Hypothalamus (tissue), 51 donors: ENCODE results near the gene MVB12B.

Experiments used
- DNase-seq, 51 donors: peaks; one replicate each; lab custom pipeline; 2025; lab: John Stamatoyannopoulos, UW

Gene MVB12B

GRCh38 chr9:126420643-126421564 lies 94.3 kb downstream of the MVB12B start:
- no peak for DNase-seq

DNA sequence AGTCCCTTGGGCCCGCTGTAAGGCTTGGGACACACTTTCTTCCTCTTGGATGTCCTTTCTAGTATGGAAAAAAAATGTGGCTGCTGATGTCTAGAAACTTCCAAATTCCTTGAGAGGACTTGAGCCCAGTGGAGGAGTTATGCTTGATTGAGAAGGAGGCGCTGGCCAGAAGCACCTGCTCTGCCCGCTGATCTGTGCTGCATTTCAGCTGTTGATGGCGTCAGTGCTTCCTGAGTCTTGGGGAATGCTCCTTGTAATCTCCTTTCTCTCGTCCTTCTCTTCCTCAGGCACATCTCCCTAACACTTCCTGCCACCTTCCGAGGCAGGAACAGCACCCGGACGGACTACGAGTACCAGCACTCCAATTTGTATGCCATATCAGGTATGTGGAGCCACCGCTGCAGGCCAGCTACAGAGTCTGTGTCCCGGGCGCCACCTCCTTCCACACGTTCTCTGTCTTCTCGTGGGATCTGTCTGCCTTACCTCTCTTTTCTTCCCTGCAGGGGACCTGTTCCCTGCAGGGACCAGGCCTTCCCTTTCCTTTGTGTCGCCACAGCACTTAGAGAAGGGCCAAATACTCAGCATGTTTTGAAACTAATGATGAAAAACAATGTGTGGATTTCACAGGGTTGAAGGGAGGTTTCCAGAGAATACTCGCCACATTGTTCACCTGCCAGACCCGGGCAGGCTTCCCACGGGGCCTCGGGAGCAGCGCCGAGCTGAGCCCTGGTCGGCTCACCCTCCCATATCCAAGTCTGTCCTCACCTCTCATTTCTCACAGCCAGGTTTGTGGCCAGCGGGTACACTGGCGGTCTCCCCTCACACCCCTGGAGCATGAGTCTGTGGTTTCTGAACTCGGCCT lies 95.2 kb downstream of the MVB12B start:
- peak in 5 of 51 donors; percentile 17 to 52 (median 28) for DNase-seq

GRCh38 chr9:126423142-126423915 lies 96.7 kb downstream of the MVB12B start:
- peak in 4 of 51 donors; percentile 25 to 42 (median 33) for DNase-seq

DNA sequence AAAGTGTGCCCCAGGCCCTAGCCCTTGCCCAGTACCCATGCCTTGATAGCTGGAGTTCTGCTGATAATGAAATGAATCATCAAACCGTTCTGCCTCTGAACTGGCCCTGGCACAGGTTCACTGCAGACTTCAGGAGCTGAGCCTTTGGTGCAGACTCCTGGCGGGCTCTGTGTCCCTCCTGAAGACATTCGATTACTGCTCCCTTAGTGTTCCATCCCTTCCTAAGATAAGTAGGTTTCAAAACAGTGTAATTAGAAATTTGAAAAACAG lies 97.2 kb downstream of the MVB12B start:
- no peak for DNase-seq

DNA sequence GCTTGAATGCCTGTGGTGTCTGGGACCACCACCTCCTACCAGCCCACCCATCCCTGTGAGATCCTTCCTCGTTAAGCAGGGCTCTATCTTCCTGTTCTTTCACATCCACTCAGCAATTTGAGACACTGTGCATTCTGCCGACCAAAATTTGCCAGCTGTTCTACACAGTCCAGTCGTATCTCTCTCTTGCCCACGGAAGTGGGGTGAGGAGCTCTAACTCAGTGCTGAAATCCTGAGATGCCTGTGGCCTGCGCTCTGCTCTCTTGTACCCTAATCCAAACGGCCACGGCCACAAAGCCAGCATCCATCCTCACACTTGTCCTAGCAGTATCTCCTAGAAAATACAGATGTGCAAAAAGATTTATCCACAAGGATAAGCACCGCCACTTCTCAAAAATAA lies 97.9 kb downstream of the MVB12B start:
- no peak for DNase-seq

DNA sequence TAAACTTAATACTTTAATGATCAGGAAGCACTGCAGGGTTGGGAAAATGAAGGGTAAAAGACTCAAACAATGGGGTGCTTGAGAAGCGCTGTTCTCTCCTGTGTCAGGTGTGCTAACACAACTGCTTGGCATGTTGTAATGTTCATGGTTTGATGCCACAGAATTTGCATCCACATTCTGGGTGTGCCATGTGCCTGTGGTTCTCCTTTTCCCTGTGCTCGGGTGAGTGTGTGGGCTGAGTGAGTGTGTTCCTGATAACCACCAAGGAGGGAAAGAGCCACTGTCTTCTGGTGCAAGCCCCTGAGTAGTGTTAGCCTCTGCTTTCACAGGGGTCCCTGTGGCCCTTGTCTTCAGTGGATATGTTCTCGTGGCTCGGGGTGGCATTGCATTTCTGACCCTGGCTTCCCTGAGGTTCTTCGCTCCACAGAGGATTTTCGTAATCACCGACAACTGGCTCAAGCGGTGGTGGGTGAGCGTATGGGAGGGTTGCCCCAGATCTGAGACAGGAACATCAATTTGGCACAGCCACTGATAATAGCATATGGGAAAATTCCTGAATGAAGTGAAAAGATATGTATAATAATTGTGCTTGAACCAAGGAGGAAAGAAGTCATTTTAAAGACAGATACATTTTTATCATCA lies 102.0 kb downstream of the MVB12B start:
- no peak for DNase-seq

DNA sequence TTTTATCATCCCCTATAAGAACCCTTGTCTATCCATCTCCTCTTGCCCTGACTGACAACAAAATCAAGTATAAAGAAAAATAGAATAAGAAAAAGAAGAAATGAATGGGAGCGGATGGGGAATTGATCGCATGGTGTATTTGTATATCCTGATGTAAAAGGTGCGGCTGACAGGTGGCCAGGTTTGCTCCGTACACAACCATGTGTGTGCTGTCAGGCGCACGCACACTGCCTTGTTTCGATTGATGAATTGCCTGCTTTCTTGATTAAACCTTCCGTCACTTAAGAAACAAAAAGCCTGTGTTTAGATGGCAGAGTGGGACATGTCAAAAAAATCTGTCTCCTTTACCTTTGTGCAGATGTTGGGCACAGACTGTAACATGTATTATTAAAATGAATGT lies 102.6 kb downstream of the MVB12B start:
- DNase-seq = no peak

GRCh38 chr9:126430124-126430523 lies 103.5 kb downstream of the MVB12B start:
- no peak for DNase-seq

DNA sequence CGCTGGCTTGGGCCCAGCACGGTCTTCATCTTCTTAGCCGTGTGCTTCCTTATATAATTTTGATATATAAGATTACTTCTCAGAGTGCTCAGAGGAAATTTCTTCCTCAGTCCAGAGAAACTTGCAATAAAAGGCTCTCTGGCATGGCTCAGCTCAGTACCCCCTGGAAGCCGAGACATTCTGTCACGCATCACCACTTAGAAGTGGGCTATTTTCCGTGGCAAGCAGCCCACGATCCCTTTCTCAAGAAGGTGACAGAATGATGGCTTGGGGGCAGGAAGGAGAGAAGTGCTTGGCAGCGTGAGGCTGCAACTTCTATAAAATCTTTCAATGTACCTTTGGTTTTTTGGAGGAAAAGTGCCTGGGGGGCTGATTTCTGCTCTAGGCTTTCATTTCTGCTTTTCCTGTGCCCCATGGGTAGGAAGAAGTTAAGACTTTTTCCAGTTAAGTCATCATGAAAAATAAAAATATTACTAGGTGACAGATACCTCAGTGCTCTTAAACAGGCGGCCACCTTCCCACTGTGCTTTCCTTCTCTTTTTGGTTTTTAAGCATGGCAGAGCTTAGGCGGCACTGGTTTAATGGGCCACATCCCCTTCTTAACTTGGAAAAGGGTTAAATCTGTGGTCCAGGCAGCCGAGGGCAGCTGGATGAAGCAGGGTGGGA lies 104.6 kb downstream of the MVB12B start:
- DNase-seq = peak in 1 of 51 donors; percentile 19

DNA sequence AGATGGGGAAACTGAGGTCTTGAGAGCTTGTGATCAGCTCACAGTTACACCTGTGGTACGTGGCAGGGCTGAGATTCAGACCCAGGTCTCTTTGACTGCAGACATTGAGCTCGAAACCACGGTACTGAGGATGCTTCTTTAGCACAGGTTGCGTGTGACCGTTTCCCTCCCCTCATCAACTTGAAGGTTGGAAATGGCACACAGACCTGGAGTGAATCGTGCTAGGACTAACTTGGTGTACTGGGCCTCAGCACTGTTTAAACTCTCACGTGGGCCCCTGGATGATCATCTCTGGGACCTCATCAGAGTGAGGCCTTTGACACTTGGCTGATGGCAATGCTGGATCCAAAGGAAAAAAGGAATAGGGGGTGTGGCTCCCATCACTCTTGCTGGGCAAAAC lies 106.0 kb downstream of the MVB12B start:
- DNase-seq = no peak

DNA sequence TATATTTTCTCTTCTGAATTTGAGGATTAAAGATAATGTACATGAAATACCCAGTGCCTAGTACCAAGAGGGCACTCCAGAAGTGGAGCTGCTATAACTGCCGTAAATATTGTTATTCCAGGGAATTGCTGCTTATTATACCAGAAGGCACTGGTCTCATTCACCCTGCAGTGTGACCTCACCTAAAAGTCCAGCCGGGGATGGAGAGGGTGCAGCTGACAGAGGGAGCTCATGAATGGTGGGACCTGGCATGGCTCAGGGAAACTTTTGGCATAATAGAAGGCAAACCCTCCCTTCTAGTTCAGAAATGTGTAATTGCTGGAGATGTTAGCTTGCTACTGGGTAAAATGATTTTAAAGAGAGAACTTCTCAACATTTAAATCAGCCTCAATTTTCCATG lies 108.5 kb downstream of the MVB12B start:
- peak in 1 of 51 donors; percentile 17 for DNase-seq

DNA sequence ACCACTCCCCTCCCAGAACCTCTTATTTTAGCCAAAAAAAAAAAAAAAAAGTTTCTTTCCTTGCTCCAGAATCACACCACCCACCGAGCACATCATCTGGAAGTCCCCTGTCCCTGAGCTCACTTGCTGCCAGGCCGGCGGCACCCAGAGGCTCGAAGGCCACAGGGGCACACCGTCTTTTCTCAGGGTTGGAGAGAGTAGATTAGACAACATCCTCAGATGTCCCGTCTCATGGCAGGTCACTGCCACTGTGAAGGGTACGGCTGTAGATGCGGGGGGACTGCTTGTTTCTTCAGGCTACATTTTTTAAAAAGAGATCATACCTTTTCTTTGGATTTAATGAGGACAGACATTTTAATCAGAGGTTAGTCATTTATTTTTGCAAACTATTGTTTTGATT lies 109.0 kb downstream of the MVB12B start:
- no peak for DNase-seq

DNA sequence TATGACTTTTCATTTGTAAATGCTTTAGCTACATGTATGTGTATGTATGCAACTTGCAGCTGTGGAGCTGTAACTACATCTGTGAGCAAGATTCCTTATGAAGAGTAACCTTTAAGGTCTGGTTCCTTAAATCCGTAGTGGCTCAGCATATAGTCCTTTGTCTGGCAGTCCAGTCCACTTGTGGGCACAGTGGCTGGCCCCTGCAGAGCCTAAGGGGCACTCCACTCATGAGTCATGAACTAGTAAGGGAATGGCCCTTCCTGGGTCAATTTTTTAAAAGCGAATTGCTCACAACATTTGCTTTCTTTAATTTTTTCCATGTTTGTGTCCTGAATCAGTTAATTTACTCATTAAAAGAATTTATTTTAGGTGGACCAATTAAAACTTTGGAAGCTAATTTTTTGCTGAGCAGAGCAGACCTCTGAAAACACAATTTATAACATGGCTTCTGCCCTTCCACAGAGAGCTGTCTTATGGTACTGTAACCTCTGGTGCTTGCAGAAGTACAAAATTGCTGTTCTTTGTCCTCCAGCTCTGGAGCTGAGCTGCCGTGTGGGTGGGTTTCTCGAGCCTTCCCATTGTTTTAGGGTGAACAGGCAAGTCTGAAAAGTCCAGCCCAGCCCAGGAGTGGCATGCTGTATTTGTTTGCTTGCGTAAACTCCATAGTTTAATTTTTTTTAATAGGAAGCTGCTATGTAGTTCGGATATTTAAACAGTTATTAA lies 110.1 kb downstream of the MVB12B start:
- peak in 2 of 51 donors; percentile 28 to 50 for DNase-seq

- DNase-seq = no peak
These were observed 110.6 kb downstream of the MVB12B start for GRCh38 chr9:126437268-126437666.

- no peak for DNase-seq
These were observed 111.1 kb downstream of the MVB12B start for GRCh38 chr9:126437701-126438100.

- no peak for DNase-seq
These were observed 112.2 kb downstream of the MVB12B start for GRCh38 chr9:126438741-126439401.

DNA sequence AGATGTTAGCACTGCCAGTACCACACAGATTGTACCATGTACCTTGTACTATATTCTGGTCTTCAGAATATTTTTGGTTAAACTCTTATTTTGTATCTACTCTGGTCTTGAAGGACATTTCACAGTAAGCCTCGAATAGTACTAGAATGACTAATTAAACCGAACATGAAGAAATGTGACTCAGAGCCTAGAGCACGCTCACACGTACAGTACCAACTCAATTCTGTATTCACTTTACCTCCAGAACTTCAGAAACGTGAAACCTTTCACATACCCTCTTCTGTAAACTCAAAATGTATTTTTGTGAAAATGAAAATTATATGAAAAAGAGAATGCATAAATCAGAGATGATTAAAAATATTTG lies 112.8 kb downstream of the MVB12B start:
- peak in 1 of 51 donors; percentile 25 for DNase-seq

DNA sequence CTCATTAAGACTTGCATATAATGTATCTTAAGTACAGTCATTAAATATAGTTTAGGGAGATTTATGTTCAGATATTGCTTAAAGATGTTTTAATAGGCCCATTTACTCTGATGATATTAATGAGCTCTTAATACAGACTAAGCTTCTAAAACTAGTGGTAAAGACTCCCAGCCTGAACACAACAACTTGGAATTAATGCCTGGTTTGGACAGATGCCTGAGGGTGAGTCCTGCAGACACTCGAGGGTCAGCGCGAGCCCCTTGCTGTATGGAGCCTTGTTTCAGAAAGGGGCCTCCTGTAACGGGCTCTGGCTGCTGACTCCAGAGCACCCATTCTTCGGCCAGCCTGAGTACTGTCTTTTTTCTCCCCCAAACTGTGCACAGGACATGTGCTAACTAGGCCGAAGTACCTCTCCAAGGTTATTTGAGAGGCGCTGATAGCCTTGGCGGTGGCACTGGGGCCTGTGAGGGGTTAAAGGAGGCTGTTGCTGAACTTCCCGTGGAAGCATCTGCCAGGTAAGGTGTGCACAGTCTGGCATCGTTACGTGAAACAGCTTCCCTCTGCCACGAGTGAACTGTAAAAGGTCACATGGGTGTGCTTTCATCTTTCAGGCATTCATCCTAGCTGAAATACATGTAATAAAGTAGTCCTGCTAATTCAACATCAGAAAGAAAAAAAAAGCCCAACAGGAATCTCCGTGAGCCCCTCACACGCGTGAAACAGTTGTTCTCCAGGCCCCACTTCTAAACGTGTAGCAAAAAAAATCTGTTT lies 113.4 kb downstream of the MVB12B start:
- no peak for DNase-seq
